GM21737 (cell line): ENCODE data around the gene EFCAB6.

ENCODE experiments used
- ATAC-seq: cut with Tn5 transposase; IDR thresholded peaks from one replicate; pipeline ENCODE4 v1.9.1; 2021; ENCODE audit warnings: mild to moderate bottlenecking, moderate library complexity; ENCODE audit not compliant: unreplicated experiment

EFCAB6 gene

GRCh38 chr22:43812149-43812842, at the start of gene EFCAB6:
Gene EFCAB6 (minus strand): TSS chr22:43812305. CDS start chr22:43782318, 29,987 bp downstream.
- peak; percentile 82 for ATAC-seq

- no peak for ATAC-seq
Measured at GRCh38 chr22:43861529-43861928, 49.4 kb upstream of the EFCAB6 start.

- no peak for ATAC-seq
Measured at GRCh38 chr22:43860831-43861230, 48.7 kb upstream of the EFCAB6 start.

GRCh38 chr22:43860126-43860525, 48.0 kb upstream of the EFCAB6 start:
- no peak for ATAC-seq

- no peak for ATAC-seq
Measured at GRCh38 chr22:43859621-43860020, 47.5 kb upstream of the EFCAB6 start.

GRCh38 chr22:43859176-43859575, 47.1 kb upstream of the EFCAB6 start:
- no peak for ATAC-seq

GRCh38 chr22:43858156-43858895, 46.2 kb upstream of the EFCAB6 start:
- ATAC-seq = no peak

GRCh38 chr22:43857367-43857766, 45.3 kb upstream of the EFCAB6 start:
- no peak for ATAC-seq

GRCh38 chr22:43855431-43855830, 43.3 kb upstream of the EFCAB6 start:
- ATAC-seq = no peak

GRCh38 chr22:43854786-43855271, 42.7 kb upstream of the EFCAB6 start:
- no peak for ATAC-seq

- no peak for ATAC-seq
Measured at GRCh38 chr22:43854121-43854785, 42.1 kb upstream of the EFCAB6 start.

- ATAC-seq = no peak
Measured at GRCh38 chr22:43853328-43853931, 41.3 kb upstream of the EFCAB6 start.

GRCh38 chr22:43852573-43853327, 40.6 kb upstream of the EFCAB6 start:
- ATAC-seq = no peak

GRCh38 chr22:43851979-43852307, 39.8 kb upstream of the EFCAB6 start:
- no peak for ATAC-seq

GRCh38 chr22:43851058-43851978, 39.2 kb upstream of the EFCAB6 start:
- ATAC-seq = no peak

- no peak for ATAC-seq
Measured at GRCh38 chr22:43850529-43850928, 38.4 kb upstream of the EFCAB6 start.

GRCh38 chr22:43849731-43850130, 37.6 kb upstream of the EFCAB6 start:
- ATAC-seq = no peak

- ATAC-seq = no peak
Measured at GRCh38 chr22:43848366-43849171, 36.5 kb upstream of the EFCAB6 start.
